Umbilical cord (tissue), 2 donors: ENCODE data around the gene RARB. TPM values are rescaled to one million over a fixed set of nuclear protein-coding genes. Genes with fewer than 3 reads are reported as not detected.

Source experiments
- DNase-seq: peaks from one replicate; pipeline ENCODE4 v3.0.0-alpha.2; 2015; ENCODE audit warnings: low spot score
- total RNA-seq: library from RNA; depleted of rRNA; stranded (reverse); fragments of >200 nt; gene quantifications from one replicate; pipeline ENCODE4 v1.2.3, GENCODE V29; 2014; ENCODE audit warnings: low replicate concordance; ENCODE audit not compliant: insufficient read depth

RARB gene
- total RNA-seq, 1 donor from 2014 or later: 30.3 TPM

- DNase-seq: no peak
Observed at GRCh38 chr3:25471081-25471768, 43.2 kb downstream of the RARB start.

- no peak for DNase-seq
Observed at GRCh38 chr3:25472153-25472552, 44.1 kb downstream of the RARB start.

DNA sequence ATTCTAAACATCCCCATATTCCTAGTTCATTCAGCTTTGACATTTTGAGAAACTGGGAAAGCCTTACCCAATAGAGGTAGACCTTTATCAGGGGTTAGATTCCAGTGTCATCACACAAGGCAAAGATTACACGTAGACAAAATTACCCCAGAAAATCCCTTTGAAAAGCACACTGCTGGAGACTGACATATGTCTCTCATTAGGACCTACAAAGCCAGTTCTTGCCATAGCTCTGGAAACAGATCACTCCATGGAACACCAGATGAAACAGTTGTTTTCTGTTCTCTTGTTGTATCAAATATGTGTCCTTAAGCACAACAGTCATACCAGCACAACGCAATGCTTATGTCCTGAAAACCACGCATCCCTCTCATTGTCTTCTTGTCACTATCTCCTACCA lies 44.7 kb downstream of the RARB start:
- DNase-seq: no peak

DNA sequence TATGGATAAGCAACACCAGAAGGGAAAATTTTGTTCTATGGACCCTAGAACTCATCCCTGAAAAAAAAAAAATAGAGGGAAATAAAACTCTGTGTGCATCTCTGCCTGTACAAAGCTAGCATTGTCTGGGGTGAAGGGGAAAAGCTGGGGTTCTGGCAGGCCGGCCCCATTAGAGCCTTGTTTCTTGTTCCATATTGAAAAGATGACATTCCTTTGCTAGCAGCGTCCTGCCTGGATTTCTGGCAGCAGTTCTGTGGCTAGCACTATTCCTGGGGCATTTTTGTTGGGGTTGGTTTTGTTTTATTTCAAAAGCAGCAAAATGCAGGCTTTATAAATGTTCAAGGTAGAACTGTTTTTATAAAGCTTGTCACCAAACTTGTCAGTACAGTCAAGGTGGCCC lies 45.2 kb downstream of the RARB start:
- DNase-seq: no peak

- DNase-seq: no peak
Observed at GRCh38 chr3:25474052-25474451, 46.0 kb downstream of the RARB start.

- no peak for DNase-seq
Observed at GRCh38 chr3:25476639-25477038, 48.6 kb downstream of the RARB start.

- no peak for DNase-seq
Observed at GRCh38 chr3:25478211-25478757, 50.2 kb downstream of the RARB start.

- DNase-seq: no peak
Observed at GRCh38 chr3:25478964-25479726, 51.1 kb downstream of the RARB start.

- no peak for DNase-seq
Observed at GRCh38 chr3:25479727-25480010, 51.6 kb downstream of the RARB start.

DNA sequence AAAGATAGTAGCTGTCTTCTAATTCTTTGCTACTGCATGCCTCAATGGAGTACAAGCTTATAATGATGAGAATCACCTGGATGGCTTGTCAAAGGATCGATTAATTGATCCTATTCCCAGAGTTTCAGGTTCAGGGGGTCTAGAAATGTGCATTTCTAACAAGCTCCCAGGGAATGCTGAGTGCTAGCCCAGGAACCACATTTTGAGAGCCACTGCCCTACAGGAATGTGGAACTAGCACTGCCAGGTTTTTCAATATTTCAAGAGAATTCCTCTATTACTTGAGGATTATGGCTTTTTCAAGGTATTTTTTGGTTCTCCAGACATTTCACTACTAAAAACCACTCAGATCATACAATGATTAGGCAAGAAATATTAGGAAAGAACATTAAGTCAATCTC lies 52.7 kb downstream of the RARB start:
- no peak for DNase-seq

DNA sequence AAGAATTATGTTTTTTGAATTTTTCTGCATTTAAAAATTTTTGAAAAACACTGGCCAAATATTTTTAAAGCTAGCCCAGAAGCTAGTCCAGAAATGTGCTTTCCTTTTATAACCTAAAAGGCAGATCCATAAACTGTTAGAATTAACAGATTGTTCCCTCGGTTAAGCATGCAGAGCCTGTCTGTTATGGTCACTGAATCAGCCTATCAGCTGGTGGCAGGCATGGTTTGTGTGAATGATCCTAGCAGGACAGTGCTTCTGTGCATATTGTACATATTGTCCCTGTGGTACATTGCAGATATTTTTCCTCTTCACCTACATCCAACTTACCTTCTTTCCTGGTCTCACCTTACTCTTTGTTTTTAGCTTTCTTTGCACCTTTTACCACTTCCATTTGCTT lies 53.3 kb downstream of the RARB start:
- no peak for DNase-seq

GRCh38 chr3:25483456-25483855 lies 55.4 kb downstream of the RARB start:
- DNase-seq: no peak

- DNase-seq: no peak
Observed at GRCh38 chr3:25485673-25486072, 57.6 kb downstream of the RARB start.

- no peak for DNase-seq
Observed at GRCh38 chr3:25486932-25487331, 58.9 kb downstream of the RARB start.

DNA sequence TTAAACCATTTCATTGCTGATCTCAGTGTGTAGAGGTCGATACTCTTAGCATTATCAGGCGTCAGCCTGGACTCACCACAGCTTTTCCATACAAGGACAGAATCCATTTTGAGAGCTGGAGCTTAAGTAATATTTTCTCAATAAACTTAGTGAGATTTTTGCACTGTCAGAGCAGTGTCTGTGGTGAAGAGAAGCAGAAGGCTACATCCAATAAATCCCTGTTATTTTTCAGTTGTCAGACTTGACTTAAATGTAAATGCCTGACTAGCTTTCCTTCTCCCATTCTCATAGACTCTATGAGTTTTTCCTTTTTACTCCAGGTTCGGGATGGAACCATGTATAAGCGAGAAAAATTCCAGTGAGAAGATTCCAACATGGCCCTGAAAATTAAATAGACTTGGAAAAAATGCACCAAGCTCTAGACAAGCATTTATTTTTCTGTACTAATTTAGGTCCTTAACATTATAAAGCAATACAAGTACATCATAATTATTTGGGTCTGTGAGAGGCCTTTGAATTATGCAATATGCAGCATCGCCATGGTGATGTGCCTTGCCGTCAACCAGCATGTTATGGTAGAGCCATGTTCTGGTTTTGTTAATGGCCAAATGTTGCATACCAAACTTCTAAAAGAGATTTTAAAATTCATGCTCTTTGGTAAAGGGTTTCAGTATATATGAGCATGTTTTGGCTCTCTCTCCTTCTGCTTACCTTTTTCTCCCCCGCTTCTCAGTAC lies 62.0 kb downstream of the RARB start:
- DNase-seq: peak; percentile 83

DNA sequence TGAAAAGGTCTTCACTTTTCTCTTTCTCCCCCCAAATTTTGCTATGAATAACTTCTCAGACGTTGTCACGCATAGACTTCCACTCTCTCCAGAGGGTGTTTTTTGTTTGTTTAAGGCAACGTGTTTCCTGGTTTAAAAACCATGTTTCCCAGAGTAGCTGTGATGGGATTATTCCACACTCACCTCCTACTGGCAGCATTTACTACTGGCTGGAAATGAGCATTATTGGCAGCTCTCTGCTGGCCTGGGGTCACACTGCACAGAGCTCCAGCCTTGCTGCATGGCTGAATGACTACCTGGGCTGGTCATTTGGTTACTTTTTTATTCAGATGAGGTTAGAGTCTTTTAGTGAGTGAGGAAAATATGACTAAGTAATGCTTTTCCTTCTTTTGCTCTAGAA lies 65.2 kb downstream of the RARB start:
- DNase-seq: no peak

GRCh38 chr3:25493786-25494185 lies 65.7 kb downstream of the RARB start:
- DNase-seq: no peak

DNA sequence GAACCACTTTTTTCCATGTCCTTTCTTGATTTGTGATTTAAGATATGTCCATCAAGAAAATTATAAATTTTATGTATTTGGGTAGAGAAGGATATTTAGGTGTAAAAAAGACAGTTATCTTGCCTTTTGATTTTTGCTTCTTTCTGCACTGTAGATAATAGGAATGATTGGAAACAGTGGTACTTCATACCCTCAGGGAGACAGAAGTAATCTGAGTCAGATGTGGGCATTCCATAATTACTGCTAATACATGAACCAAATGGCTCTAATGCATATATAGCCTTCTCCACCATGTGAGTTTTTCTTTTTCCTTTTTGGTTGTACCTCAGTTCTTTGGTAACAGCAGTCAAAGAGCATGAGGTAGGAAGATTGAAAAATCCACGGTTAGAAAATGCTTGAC lies 67.2 kb downstream of the RARB start:
- DNase-seq: no peak

DNA sequence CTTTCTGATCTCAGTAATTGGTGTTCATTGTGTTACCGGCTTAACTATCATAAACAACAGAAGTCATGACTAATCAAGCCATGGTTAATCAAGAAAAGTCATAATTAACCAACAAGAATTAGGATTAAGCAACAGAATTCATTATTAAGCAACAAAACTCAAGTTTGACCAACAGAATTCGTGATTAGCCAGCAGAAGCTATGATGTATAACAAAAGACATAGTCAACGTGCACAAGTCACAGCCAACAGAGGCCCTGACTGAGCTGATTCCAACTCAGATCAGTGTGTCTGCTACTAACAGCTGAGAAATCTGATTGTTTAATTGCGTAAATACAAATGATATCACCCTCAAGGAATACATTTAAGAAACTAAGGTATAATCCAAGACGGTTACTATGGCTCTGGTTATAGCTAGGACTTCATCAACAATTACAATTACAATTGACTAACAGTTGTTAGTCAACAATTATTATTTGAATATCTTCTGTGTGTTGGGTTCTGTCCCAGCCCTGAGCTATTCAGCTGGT lies 67.7 kb downstream of the RARB start:
- DNase-seq: no peak

GRCh38 chr3:25497096-25497495 lies 69.0 kb downstream of the RARB start:
- no peak for DNase-seq

GRCh38 chr3:25500706-25501210 lies 72.7 kb downstream of the RARB start:
- peak; percentile 45 for DNase-seq

DNA sequence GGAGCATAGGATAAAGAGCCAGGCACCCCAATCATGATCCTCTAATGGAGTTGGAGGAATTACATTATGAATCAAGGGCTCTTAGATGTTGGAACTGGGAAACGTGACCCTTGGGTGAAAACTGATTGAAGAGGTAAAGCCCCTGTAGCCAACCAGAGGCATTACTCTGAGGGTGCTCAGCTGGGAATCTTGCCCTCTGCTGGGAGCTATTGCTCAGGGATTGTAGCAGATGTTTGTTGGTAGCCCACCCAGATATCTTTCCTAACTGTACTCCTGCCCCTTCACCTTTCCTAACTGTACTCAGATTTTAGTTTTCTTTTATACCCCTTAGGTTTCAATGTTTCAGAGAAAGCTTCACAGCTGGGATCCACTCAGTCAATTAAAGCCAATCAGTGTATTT lies 74.2 kb downstream of the RARB start:
- DNase-seq: no peak
